COLO829 (cell line): ENCODE data around the gene APBA3.

Experiments used
- DNase-seq: peaks from one replicate; pipeline ENCODE4 v3.0.0; 2012; ENCODE audit warnings: low spot score

Gene APBA3

DNA sequence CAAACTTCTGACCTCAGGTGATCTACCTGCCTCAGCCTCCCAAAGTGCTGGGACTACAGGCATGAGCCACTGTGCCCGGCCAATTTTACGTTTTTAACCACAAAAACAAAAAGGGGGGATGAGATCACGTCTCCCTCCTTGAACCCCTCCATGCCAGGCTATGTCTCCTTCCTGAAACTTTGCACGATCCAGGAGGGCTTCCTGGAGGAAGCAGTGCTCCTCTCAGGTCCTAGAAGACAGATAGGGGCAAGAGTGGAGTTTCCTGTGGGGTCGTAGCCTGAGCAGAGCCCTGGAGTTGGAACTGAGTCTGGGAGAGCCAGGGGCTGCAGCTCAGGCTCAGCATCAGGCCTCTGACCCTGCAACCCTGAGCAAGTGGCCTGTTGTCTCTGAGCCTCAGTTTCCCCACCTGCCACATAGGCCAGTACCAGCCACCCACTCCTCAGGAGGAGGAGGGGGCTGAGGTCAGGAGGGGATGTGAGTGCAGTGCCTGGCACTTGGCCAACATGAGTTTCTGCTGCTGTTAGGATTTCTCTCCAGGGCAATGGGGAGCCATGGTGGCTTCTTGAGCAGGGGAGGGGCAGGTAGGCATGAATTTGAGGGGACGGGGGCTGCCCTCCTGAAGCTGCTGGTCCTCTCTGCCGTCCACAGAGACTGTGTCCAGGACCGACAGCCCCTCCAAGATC, 16.0 kb downstream of the APBA3 start:
- DNase-seq = no peak

DNA sequence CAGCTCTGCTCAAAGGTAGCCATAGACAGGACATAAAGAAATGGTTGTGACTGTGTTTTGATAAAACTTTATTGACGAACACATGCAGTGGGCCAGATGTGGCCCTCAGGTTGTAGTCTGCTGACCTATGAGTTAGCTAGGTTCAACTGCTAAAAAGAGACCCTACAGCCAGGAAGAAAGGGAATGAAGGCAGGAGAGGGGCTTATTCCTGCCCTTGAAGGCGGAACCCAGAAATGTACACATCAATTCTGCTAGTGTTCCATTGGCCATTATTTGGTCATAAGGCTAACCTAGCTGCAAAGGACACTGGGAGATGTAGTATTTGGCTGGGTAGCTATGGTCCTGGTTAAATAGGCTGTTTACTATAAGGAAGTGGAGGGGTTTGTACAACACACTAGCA, 18.0 kb downstream of the APBA3 start:
- DNase-seq = peak; percentile 43

DNA sequence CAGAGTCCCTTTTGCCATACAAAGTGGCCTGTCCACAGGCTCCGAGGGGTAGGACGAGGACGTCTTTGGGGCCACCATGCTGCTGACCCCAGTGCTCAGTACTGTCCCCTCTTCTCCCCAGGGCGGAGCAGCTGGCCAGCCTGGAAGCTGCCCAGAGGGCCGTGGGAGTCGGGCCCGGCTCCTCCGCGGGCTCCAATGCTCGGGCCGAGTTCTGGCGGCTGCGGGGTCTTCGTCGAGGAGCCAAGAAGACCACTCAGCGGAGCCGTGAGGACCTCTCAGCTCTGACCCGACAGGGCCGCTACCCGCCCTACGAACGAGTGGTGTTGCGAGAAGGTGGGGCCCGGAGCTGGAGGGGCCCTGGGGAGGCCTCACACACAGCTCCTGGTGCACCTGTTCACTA, 21.1 kb downstream of the APBA3 start:
- DNase-seq = no peak

DNA sequence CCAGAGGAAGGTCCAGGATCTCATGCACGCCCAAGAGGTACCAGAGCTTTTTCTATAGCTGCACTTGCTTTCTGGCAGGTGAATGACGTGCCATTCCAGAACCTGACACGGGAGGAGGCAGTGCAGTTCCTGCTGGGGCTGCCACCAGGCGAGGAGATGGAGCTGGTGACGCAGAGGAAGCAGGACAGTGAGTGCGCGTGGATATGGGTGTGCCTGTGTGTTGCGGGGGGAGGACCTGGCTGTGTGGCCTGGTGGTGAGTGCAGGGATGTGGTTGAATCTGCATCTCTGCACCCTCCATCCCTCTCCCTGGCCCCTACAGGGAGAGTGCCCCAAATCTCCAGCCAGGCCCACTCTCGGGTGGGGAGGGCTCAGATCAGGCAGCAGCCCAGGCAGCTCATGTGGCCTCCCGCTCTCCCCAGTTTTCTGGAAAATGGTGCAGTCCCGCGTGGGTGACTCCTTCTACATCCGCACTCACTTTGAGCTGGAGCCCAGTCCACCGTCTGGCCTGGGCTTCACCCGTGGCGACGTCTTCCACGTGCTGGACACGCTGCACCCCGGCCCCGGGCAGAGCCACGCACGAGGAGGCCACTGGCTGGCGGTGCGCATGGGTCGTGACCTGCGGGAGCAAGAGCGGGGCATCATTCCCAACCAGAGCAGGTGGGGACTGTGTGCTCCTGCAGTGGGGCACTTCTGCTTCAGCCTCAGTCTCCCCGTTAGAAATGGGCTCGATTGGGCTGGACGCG, 22.8 kb downstream of the APBA3 start:
- DNase-seq = no peak

DNA sequence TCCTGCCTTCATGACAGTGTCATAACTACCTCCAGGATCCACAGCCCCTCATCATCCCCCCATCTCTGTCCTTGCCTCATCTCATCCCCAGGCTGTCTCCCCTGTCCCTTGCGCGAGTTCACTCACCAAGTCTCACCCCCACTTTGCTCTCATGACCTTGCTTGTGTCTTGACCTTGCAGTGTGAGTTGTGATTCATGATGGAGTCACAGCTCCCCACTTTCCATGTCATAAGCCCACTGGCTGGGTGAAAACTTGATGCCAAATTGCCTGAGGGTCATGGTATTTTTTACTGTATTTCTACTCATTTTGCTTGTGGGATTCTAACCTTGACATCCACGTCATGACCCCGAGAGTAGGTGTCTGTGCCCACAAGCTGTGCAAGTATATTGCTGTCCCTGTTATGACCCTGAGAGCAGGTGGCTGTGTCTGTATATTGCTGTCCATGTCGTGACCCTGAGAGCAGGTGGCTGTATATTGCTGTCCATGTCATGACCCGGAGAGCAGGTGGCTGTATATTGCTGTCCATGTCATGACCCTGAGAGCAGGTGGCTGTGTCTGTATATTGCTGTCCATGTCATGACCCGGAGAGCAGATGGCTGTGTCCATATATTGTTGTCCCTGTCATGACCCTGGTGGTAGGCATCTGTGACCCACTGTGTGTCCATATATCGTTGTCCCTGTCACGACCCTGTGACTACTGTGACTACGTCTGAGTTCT, 23.8 kb downstream of the APBA3 start:
- DNase-seq = no peak

DNA sequence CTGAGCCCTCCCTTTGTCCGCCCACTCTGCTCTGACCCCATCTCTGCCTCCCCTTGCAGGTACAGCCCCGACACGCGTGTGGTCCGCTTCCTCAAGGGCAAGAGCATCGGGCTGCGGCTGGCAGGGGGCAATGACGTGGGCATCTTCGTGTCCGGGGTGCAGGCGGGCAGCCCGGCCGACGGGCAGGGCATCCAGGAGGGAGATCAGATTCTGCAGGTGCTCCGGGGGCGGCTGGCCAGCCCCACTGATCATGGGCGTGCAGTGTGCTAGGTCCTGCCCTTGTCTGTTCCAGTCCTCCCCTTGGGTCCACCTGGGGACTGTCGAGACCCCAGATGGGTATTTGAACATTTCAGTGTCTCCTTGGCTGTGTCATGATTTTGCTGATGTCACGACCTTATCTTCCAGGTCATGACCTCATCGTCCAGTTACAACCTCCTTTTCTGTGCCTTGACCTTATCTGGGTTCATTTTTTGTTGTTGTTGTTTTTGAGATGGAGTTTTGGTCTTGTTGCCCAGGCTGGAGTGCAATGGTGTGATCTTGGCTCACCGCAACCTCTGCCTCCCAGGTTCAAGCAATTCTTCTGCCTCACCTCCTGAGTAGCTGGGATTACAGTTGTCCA, 25.3 kb downstream of the APBA3 start:
- DNase-seq = no peak

DNA sequence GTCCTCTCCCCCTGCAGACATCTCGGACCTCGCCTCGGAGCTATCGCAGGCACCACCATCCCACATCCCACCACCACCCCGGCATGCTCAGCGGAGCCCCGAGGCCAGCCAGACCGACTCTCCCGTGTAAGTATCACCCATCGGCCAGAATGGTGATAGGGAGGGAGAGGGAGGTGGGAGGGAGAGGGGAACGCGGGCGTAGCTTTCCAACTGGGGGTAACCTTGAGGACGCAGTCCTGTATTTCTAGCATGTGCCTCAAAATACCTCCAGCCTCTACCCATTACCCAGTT, 27.2 kb downstream of the APBA3 start:
- no peak for DNase-seq

DNA sequence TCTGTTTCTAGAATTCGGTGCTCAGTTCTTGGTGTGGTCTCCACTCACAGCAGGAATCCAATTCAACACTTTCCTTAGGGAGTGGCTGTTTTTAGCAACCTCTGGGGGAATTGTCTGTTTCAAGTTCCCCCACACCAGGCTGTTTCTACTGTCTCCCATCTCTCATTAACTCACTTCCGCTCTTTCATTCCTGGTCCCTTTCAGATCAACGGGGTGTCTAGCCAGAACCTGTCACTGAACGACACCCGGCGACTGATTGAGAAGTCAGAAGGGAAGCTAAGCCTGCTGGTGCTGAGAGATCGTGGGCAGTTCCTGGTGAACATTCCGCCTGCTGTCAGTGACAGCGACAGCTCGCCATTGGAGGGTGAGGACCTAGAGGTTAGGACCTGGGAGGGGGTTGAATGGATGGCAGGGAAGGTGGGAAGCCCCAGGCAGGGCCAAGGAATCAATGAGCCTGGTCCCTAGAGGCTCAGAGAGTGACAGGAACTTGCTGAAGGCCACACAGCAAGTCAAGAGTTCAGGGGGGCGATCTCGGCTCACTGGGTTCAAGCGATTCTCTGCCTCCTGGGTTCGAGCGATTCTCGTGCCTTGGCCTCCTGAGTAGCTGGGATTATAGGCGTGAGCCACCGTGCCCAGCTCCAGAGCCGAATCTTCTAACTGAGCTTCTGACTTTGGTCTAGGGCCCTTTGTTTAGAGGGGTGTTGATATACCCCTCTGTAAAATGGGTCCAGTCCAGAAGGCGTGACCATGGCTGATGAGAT, 27.8 kb downstream of the APBA3 start:
- no peak for DNase-seq

DNA sequence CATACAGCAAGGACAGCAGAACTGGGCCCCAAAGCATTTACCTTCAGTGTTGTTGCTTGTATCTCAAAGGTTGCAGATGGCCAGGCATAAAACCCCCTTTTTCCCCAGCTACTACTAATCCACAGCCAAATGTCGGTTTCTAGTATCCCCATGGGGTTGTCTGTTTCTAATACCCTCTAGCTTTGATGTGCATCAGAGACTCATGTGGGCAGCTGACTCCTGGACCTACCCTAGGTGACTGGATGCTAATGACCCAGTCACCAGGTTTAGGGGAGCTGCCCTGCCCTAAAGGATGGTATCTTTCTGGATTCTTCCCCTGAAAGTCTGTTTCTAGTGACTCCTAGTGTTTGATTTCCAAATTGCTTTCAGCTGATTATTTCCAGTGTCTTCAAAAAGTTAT, 29.4 kb downstream of the APBA3 start:
- DNase-seq = no peak

DNA sequence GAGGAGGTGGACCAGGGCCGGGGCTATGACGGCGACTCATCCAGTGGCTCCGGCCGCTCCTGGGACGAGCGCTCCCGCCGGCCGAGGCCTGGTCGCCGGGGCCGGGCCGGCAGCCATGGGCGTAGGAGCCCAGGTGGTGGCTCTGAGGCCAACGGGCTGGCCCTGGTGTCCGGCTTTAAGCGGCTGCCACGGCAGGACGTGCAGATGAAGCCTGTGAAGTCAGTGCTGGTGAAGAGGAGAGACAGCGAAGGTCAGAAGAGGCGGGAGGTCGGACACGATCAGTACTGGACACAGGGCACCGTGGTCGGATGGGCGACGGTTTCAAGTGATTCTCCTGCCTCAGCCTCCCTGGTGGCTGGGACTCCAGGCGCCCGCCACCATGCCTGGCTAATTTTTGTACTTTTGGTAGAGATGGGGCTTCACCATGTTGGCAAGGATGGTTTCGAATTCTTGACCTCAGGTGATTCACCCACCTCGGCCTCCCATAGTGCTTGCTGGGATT, 31.0 kb downstream of the APBA3 start:
- no peak for DNase-seq

DNA sequence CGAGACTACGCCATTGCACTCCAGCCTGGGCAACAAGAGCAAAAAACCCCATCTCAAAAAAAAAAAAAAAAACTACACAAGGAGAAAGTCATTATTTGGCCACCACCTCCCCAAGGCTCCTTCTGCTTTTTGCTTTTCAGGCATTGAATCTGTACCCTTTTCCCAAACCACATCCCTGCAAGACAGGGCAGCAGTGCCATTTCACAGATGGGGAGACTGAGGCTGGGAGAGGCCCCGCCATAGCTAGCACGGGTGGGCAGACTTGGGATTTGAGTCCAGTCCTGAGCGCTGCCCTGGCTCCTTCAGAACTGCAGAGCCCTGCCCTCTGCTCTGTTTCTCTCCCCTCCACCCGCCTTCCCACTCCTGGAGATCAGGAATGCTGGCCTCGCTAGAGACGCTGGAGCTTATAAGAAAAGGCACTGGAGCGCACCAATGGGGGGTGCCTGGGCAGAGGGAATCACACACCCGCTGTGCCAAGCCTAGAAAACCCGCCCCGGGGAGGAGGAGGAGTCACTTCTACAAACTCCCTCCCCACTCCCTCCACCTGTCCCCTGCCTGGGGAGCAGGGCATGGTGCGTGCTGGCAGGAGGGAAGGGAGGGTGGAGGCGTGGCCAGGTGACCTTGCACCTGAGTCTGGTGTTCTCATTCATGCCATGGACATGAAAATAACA, 35.7 kb downstream of the APBA3 start:
- DNase-seq = no peak

DNA sequence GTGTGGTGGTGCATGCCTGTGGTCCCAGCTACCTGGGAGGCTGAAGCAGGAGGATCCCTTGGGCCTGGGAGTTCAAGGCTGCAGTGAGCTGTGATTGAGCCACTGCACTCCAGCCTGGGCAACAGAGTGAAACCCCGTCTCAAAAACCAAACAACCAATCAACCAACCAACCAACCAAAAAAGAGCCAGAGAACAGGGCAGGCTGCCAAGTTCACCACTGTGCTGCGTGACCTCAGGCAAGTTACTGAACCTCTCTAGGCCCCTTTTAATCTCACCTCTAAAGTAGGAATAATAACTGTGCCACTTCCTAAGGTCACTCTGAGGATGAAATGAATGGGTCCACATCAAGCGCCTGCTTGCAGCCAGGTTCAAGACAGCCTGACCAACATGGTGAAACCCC, 36.4 kb downstream of the APBA3 start:
- DNase-seq = no peak

DNA sequence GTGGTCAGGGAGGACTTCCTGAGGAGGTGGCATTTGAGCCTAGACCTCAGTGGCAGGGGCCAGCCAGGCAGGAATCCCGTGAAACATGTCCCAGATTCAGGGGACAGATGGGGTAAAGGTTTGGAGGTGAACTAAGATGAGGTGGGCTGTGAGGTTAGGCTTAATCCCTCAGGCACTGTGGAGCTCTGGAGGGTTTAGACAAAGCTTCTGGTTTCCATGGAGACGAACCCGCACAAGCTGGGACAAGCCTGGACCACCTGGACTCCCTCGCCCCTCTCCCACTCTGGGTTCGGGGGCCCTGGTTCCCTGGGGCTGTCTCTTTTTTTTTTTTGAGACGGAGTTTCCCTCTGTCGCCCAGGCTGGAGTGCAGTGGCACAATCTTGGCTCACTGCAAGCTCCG, 37.6 kb downstream of the APBA3 start:
- DNase-seq = no peak

DNA sequence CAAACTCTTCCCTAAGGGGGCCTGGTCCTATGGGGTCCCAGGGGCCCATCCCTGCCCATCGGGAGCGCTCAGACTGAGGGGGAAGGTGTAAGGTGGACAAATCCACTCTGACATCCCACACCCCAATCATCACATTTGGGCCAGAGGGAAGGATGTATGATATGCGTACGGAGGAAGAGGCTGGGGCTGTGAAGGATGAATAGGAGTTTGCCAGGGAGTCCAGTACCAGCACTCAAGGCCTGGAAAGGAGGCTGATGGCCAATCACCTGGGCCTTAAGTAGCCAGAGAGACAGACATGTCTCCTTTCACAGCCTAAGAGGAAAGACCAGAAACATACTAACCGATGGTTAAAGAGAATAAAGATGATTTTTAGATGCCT, 38.4 kb downstream of the APBA3 start:
- no peak for DNase-seq

DNA sequence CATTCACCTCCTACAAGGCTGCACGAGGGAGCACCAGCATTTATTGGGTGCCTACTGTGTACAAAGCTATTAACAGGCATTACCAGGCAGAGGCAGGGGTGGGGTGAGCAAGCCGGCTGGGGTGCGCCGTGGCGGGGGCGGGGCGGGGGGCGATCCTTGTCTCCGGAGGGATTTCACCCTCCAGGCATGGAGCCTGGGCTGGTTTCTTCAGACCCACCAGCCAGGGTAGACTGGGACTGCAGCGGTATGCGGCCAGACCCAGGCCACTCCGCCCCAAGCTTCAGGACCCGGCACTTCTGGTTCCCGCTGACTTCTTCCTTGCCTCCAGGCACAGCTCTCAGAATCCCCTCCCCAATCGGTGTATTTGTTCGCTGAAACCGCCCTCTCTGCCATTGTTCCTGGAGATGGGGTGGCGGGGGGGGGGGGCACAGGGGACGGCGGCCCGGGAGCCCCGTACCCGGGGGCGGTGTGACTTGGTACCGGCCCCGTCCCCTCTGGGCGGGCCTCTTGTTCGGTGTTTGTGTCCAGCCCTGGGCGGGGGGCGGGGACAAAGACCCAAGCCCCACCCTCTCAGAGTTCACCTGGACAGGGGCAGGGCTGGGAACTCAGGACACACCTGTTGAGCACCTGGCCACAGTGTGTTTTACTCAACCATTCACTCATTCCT, 38.9 kb downstream of the APBA3 start:
- no peak for DNase-seq

DNA sequence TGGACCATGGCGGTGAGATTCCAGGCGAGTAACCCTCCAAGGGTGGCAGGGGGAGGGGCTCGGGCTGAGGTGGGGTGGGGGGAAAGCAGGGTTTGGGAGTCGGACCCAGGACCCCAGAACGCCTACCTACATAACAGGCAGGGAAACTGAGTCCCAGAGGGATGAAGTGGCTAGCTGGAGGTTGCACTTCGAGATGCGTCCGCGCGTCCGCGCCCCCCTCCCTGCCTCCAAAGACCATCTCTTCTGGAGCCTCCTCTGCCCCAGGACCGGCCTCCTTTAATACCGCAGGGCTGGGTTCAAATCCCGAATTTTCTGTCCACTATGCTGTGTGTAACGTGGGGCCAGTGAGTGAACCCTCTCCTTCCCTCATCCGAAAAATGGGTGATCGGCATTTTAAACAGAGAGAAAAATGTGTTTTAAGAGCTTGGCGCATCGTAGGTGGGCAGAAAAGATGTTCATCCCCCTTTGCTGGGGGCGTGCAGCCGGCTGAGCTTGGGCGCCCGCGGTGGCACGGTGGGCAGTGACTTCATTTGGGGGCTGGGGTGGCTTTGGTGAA, 39.5 kb downstream of the APBA3 start:
- DNase-seq = no peak

DNA sequence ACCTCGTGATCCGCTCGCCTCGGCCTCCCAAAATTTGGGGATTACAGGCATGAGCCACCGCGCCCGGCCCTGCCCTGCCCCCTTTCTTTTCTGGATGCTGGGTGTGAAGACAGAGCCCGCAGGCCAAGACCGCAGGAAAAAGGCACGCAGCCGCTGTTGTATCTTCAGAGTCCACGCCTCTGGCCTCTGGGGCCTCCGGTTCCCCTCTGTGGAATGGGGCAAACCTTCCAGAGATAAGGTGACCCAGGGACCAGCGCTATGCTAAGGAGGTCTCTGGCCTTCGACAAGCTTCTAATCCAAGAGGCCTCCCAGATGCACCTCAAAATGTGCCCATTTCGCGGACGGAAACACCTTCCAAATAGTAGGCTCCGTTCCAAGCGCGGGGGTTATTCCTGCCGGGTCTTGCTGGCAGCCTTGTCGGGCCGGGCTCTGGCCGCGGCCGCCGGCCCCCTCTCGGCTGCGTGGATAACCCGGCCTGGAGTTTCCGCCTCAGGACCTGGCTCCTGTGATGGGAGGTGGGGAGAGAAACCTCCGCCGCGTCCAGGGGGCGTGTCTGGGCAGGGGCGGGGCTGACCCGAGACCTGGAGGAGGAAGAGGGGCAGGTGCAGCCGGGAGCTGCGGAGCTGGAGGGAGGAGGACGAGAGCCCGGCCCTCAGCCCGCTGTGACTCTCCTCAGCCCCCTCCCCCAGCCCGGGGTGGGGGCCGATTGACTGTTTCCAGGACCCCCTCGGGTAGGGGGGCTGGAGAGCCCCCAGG, 40.2 kb downstream of the APBA3 start:
- DNase-seq = peak; percentile 89

DNA sequence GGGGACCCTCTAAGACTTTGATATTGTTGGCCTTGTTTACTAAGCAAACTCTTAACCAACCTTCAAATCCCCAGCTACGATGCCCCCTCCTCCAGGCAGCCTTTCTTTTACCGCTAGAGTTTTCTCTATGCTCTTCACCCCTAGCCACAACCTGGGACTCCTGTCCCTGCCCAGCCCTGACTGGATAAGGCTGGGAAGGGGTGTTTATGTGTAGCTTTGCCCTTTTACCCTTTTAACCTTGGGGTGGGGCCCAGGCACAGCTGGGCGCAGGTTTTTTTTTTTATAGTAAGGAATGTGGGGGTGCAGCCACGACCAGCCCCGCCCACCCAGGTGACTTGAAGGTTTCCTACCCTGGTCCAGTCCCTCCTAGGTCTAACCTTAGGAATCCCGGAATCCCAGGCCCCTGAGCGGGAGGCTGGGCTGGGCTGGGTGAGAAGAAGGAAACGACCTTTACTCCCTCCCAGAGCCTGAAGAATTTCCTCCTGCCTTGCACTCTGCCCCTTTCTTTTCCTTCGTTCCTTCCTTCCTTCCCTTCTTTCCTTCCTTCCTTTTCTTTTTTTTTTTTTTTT, 41.1 kb downstream of the APBA3 start:
- DNase-seq = no peak

DNA sequence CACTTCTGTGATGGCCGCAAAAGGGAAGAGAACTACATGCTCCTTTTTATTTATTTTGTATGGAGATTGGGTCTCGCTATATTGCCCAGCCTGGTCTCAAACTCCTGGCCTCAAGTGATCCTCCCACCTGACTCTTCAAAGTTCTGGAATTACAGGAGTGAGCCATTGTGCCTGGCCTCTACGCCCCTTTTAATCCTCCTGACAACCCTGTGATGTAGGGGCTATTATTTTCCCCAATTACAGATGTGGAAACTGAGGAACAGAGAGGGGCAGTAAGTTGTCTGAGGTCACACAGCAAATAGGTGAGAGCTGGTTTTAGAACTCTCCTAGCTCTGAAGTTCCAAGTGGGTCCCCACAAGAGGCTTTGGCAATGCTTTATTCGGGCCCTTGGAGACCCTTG, 41.6 kb downstream of the APBA3 start:
- no peak for DNase-seq
